ENCODE measurements around the gene WNT5B. TPM values are rescaled to one million over a fixed set of nuclear protein-coding genes. Genes with fewer than 3 reads are reported as not detected.
"Not testable (repeated sequence)": the region's sequence is repeated elsewhere in the genome, so short reads cannot be mapped to it uniquely, and the experiment has no call there.

Gene WNT5B
- total RNA-seq, 1 donor from 2014 or later: 2.1 TPM

DNA sequence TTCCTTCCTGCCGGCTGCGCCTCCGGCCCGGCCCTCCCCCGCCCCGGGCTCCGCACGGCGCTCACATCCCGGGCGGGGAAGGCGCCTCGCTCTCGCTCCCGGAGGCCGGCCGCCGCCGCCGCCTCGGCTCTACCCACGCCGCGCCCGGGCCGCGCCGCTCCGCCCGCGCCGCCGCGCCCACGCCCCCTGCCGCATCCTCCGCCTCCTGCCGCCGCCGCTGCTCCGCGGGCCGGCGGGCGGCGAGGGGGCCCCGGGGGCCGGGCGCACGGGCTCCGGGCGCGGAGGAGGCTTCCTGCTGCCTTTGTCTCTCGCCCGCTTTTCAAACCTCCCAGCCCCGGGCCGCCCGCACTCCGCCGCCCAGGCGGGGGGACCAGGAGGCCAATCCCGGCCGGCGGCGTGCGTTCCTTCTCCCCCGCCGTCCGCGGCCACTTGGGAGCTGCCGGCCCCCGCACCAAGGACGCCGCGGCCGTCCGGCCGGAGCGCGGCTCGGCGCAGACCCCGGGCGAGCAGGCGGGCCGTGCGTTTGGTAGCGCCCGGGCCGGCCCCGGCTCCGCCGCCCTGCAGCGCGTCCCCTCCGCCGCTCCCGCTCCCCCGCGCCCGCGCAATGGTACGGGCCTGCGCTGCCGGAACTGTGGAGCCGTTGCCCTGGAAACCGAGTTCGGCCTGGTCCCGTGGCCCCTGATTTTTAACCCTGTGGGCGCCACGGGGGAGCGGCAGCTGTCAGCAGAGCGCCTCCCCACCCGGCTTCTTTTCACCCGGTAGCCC, 34.6 kb upstream of the WNT5B start, which contains the start of gene FBXL14:
TSS of gene FBXL14 (minus strand) at position 321 of the 765 bp plus-strand sequence. CDS start 515 bp downstream, outside the sequence.
- Histone ChIP-seq H3K4me3 (peak within 1 kb of the TSS; percentile 89), H3K27me3 (ENCODE audit: low read depth) (no peaks in the 10 kb centered on the region), H3K4me1 (peaks cover 54% of the 10 kb centered on the region), H3K27ac (replicated peaks) (peak within 1 kb of the TSS; percentile 99), H3K9me3 (replicated peaks) (no peaks in the 10 kb centered on the region), H3K36me3 (no peaks in the 10 kb centered on the region)
- peak; percentile 92 for DNase-seq
- intact Hi-C loops (cut with micrococcal nuclease): no loop called here
- TF ChIP-seq, protein P1, sequence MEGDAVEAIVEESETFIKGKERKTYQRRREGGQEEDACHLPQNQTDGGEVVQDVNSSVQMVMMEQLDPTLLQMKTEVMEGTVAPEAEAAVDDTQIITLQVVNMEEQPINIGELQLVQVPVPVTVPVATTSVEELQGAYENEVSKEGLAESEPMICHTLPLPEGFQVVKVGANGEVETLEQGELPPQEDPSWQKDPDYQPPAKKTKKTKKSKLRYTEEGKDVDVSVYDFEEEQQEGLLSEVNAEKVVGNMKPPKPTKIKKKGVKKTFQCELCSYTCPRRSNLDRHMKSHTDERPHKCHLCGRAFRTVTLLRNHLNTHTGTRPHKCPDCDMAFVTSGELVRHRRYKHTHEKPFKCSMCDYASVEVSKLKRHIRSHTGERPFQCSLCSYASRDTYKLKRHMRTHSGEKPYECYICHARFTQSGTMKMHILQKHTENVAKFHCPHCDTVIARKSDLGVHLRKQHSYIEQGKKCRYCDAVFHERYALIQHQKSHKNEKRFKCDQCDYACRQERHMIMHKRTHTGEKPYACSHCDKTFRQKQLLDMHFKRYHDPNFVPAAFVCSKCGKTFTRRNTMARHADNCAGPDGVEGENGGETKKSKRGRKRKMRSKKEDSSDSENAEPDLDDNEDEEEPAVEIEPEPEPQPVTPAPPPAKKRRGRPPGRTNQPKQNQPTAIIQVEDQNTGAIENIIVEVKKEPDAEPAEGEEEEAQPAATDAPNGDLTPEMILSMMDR (IDR thresholded peaks at IDR 0.05; ENCODE audit: borderline replicate concordance): no peak

DNA sequence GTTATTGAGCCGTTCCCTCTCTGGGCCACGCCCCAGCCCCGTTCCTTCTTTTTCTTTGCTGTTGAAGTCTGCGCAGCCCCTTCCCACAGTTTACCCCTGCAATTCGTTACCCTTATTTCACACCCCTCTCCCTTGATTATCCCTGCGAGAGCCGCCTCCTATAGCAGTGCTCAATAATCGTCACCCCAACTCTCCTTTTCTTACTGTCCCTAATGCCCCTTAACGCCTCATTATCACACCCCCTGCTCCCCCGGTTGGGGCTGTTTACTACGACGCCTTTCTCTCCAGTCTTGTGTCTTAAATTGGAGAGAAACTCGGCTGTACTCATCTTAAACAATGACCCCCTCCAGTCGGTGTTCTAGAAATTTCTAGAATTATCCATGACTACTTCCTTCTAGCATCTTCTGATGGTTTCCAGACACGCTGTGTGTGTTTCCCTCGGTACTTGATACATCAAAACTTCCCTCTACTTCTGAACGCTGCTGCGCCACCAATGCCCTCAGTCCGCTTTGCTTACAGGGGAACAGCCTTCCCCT, 33.9 kb upstream of the WNT5B start:
- H3K4me1 ChIP-seq: peaks cover 48% of the 10 kb centered on the region
- TF ChIP-seq, protein P1 (IDR thresholded peaks at IDR 0.05; ENCODE audit: borderline replicate concordance): no peak
- H3K9me3 ChIP-seq (replicated peaks): no peaks in the 10 kb centered on the region
- peak overlapping the region; percentile 99 for H3K27ac ChIP-seq (replicated peaks)
- intact Hi-C loops (cut with micrococcal nuclease): no loop called here
- no peak for DNase-seq
- peak overlapping the region; percentile 89 for H3K4me3 ChIP-seq
- H3K36me3 ChIP-seq: no peaks in the 10 kb centered on the region
- no peaks in the 10 kb centered on the region for H3K27me3 ChIP-seq (ENCODE audit: low read depth)

DNA sequence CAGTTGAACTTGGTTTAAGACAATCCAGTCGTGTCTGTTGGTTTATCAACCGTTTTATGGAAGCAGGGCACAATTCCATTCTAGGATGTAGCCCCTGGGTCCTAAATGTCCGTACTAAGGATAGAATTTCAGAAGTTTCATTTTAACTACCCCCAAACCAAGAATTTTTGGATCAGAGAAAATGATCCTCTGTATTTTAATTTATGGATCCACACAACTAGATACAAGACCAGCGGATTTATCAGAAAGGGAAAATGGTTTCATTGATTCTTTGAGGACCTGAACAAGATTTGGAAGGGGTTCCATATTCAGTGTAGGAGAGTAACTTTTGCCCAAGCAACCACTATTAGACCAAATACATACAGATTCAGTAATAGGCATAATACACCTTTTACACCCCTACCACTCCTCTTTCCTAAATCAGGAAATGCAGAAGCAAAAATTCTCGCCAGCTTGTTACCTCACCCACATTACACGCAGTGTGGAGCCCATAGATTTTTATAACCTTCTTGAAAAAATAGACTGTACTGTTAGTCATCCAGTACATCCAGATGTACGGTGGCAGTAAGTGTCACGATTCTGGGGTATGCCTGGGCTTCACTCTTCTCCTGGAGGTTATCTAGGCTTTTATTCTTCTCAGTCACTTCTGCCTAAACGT, 33.2 kb upstream of the WNT5B start:
- TF ChIP-seq, protein P1 (IDR thresholded peaks at IDR 0.05; ENCODE audit: borderline replicate concordance): no peak
- peaks cover 40% of the 10 kb centered on the region for H3K4me1 ChIP-seq
- peak overlapping the region; percentile 99 for H3K27ac ChIP-seq (replicated peaks)
- no peaks in the 10 kb centered on the region for H3K27me3 ChIP-seq (ENCODE audit: low read depth)
- H3K4me3 ChIP-seq: peak overlapping the region; percentile 89
- DNase-seq: no peak
- intact Hi-C loops (cut with micrococcal nuclease): no loop called here
- H3K36me3 ChIP-seq: no peaks in the 10 kb centered on the region
- no peaks in the 10 kb centered on the region for H3K9me3 ChIP-seq (replicated peaks)

DNA sequence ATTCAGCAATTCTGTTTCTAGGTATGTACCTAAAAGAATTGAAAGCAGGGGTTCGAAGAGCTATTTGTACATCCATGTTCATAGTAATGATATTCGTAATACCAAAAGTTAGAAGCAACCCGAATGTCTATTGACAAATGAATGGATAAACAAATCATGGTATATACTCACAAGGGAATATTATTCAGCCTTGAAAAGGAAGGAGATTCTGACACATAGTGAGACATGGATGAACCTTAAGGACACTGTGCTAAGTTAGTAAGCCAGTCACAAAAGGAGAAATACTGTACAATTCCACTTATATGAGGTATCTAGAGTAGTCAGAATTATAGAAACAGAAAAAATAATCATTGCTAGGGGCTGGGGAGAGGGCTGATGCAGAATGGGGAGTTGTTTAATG, 30.3 kb upstream of the WNT5B start:
- peaks cover 11% of the 10 kb centered on the region for H3K4me1 ChIP-seq
- intact Hi-C loops (cut with micrococcal nuclease): no loop called here
- no peaks in the 10 kb centered on the region for H3K9me3 ChIP-seq (replicated peaks)
- no peaks in the 10 kb centered on the region for H3K36me3 ChIP-seq
- no peak overlapping the region for H3K4me3 ChIP-seq
- TF ChIP-seq, protein P1 (IDR thresholded peaks at IDR 0.05; ENCODE audit: borderline replicate concordance): no peak
- H3K27me3 ChIP-seq (ENCODE audit: low read depth): no peaks in the 10 kb centered on the region
- no peak overlapping the region for H3K27ac ChIP-seq (replicated peaks)
- no peak for DNase-seq

DNA sequence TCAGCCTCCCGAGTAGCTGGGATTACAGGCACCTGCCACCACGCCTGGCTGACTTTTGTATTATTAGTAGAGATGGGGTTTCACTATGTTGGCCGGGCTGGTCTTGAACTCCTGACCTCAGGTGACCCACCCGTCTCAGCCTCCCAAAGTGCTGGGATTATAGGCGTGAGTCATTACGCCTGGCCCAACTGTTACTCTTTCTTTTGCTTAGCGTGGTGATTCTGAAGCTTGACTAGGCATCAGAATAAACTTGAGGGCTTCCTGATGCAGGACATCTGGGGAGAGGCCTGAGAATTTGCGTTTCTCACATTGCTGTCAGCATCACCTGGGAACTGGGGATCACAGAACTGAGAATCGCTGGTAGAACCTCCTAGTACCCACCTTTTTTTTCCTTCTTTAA, 26.3 kb upstream of the WNT5B start:
- intact Hi-C loops (cut with micrococcal nuclease); H3K4me3 ChIP-seq; H3K27ac ChIP-seq (replicated peaks); H3K27me3 ChIP-seq (ENCODE audit: low read depth); H3K36me3 ChIP-seq; H3K9me3 ChIP-seq (replicated peaks); DNase-seq: not testable (repeated sequence)
- peaks cover 22% of the 10 kb centered on the region for H3K4me1 ChIP-seq
